HepG2 (cell line): ENCODE measurements around the gene FAM83E. TPM values are rescaled to one million over a fixed set of nuclear protein-coding genes. Genes with fewer than 3 reads are reported as not detected.
A peak's percentile ranks its signal among the peaks of the same experiment; 100 is the strongest.

Experiments
- ADNP ChIP-seq: sonication (generic); formaldehyde crosslinking; IDR thresholded peaks from 2 replicates; pipeline ENCODE4 v1.4.0; 2020; ENCODE audit warnings: missing genetic modification reagents
- CC2D1A ChIP-seq: sonication (generic); formaldehyde crosslinking; IDR thresholded peaks from 2 replicates; pipeline ENCODE4 v1.8.1; 2023; ENCODE audit warnings: mild to moderate bottlenecking, missing genetic modification reagents
- CEBPZ ChIP-seq: IDR thresholded peaks from 2 replicates; pipeline ENCODE4 v1.6.1; 2012; ENCODE audit warnings: low read length, improper control_type of control experiment
- EEA1 ChIP-seq: sonication (generic); formaldehyde crosslinking; IDR thresholded peaks from 2 replicates; pipeline ENCODE4 v1.5.1; 2020; ENCODE audit warnings: mild to moderate bottlenecking, missing genetic modification reagents, borderline replicate concordance
- GTF3A ChIP-seq: sonication (generic); formaldehyde crosslinking; conservative IDR thresholded peaks from 2 replicates; pipeline ENCODE4 v1.4.0; 2020; ENCODE audit warnings: mild to moderate bottlenecking, missing genetic modification reagents
- HNRNPLL ChIP-seq: fragments of 200-400 bp; formaldehyde crosslinking; IDR thresholded peaks from 2 replicates; pipeline ENCODE4 v1.6.1; 2017; ENCODE audit warnings: mild to moderate bottlenecking, low read depth, low read length; ENCODE audit not compliant: poor library complexity, severe bottlenecking
- KDM4B ChIP-seq: sonication (generic); formaldehyde crosslinking; IDR thresholded peaks from 2 replicates; pipeline ENCODE4 v1.4.0; 2020; ENCODE audit warnings: missing genetic modification reagents
- NFATC3 ChIP-seq: sonication (generic); formaldehyde crosslinking; IDR thresholded peaks from 2 replicates; pipeline ENCODE4 v1.5.1; 2020; ENCODE audit warnings: mild to moderate bottlenecking, missing genetic modification reagents
- NFYB ChIP-seq: sonication (generic); formaldehyde crosslinking; IDR thresholded peaks from 2 replicates; pipeline ENCODE4 v1.4.0; 2020; ENCODE audit warnings: missing genetic modification reagents
- NR2F6 ChIP-seq, 2 experiments: IDR thresholded peaks; 2 replicates each; pipeline ENCODE4 v1.6.1; 2016; ENCODE audit warnings: antibody characterized with exemption in 1 of 2, mild to moderate bottlenecking in 1 of 2
- NR3C1 ChIP-seq: sonication (generic); formaldehyde crosslinking; IDR thresholded peaks from 2 replicates; pipeline ENCODE4 v1.4.0; 2020; ENCODE audit warnings: missing genetic modification reagents
- PAWR ChIP-seq: sonication (generic); formaldehyde crosslinking; IDR thresholded peaks from 2 replicates; pipeline ENCODE4 v1.4.0; 2020; ENCODE audit warnings: missing genetic modification reagents, mild to moderate bottlenecking, borderline replicate concordance
- PLRG1 ChIP-seq: fragments of 450-650 bp; conservative IDR thresholded peaks from 2 replicates; pipeline ENCODE4 v1.6.1; 2016
- POLR2G ChIP-seq: fragments of 200-400 bp; formaldehyde crosslinking; IDR thresholded peaks from 2 replicates; pipeline ENCODE4 v1.6.1; 2018; ENCODE audit warnings: mild to moderate bottlenecking, low read depth, low read length, moderate library complexity
- RBFOX2 ChIP-seq: fragments of 200-400 bp; formaldehyde crosslinking; IDR thresholded peaks from 2 replicates; pipeline ENCODE4 v1.6.1; 2017; ENCODE audit warnings: low read depth, mild to moderate bottlenecking, low read length
- REL ChIP-seq: sonication (generic); formaldehyde crosslinking; conservative IDR thresholded peaks from 2 replicates; pipeline ENCODE4 v1.8.0; 2022; ENCODE audit warnings: mild to moderate bottlenecking, missing genetic modification reagents, moderate library complexity
- RFXAP ChIP-seq: sonication (generic); formaldehyde crosslinking; IDR thresholded peaks from 2 replicates; pipeline ENCODE4 v1.4.0; 2020; ENCODE audit warnings: missing genetic modification reagents, borderline replicate concordance
- SMAD1 ChIP-seq: sonication (generic); formaldehyde crosslinking; IDR thresholded peaks from 2 replicates; pipeline ENCODE4 v1.4.0; 2020; ENCODE audit warnings: missing genetic modification reagents, low read depth, mild to moderate bottlenecking, borderline replicate concordance
- ZFP41 ChIP-seq: sonication (generic); formaldehyde crosslinking; IDR thresholded peaks from 2 replicates; pipeline ENCODE4 v1.4.0; 2020; ENCODE audit warnings: mild to moderate bottlenecking, missing genetic modification reagents, borderline replicate concordance
- ZFX ChIP-seq: sonication (generic); formaldehyde crosslinking; IDR thresholded peaks from 2 replicates; pipeline ENCODE4 v1.4.0; 2020; ENCODE audit warnings: mild to moderate bottlenecking, low read depth, missing genetic modification reagents, moderate library complexity
- ZNF180 ChIP-seq: sonication (generic); formaldehyde crosslinking; IDR thresholded peaks from 2 replicates; pipeline ENCODE4 v1.4.0; 2020; ENCODE audit warnings: low read depth, missing genetic modification reagents, borderline replicate concordance
- ZNF333 ChIP-seq: sonication (generic); formaldehyde crosslinking; IDR thresholded peaks from 2 replicates; pipeline ENCODE4 v1.4.0; 2020; ENCODE audit warnings: mild to moderate bottlenecking, missing genetic modification reagents, borderline replicate concordance
- ZNF644 ChIP-seq: IDR thresholded peaks from 2 replicates; pipeline ENCODE4 v1.6.1; 2016; ENCODE audit warnings: low read depth
- ZNF772 ChIP-seq: sonication (generic); formaldehyde crosslinking; IDR thresholded peaks from 2 replicates; pipeline ENCODE4 v1.5.0; 2020; ENCODE audit warnings: mild to moderate bottlenecking, missing genetic modification reagents
- polyA plus RNA-seq, 8 experiments: library from polyadenylated mRNA; depleted of rRNA in 3 of 8; stranded (reverse) in 7 of 8; unstranded in 1 of 8; fragments of >200 nt; fragmentation: Illumina TruSeq in 4 of 8; extraction: Trizol in 4 of 8; gene quantifications; 2 replicates each; pipeline versions ENCODE4 v1.2.1 to v1.2.3, GENCODE V29; 2011 to 2016; ENCODE audit warnings: low read depth in 4 of 8, missing spikeins in 1 of 8, mixed read lengths in 1 of 8; ENCODE audit not compliant: insufficient read depth in 1 of 8
- total RNA-seq, 5 experiments: library from RNA; depleted of rRNA; stranded (reverse); fragments of >200 nt; fragmentation: Illumina TruSeq; extraction: Trizol; gene quantifications; 2 replicates each; pipeline ENCODE4 v1.2.3, GENCODE V29; 2016; ENCODE audit warnings: low read depth in 1 of 5
- TF ChIP-seq, protein P1 (sequence below): sonication (generic); formaldehyde crosslinking; IDR thresholded peaks from 2 replicates; pipeline ENCODE4 v1.8.0; 2022; ENCODE audit warnings: missing genetic modification reagents, low read depth, mild to moderate bottlenecking, borderline replicate concordance
- TF ChIP-seq, protein P2 (sequence below): fragments of 450-650 bp; IDR thresholded peaks from 2 replicates; pipeline ENCODE4 v1.6.1; 2017

Gene FAM83E
- total and polyA plus RNA-seq, 2 of the 13 experiments (the other 11 are each of a cell fraction or from before 2014, with no cell fraction given): 0.18 to 0.60 TPM

GRCh38 chr19:48618916-48619691, 4.2 kb upstream of the FAM83E start, which contains the start of the genes RPL18 and SPHK2 (continued):
- TF ChIP-seq REL (peak; percentile 78), RBFOX2 (peak; percentile 99), ZNF644 (CRISPR knock-in tag) (0 out of 2 replicates have a peak, but pooled peaks have one; percentile 17), CC2D1A (no peak), PAWR (CRISPR knock-in tag) (no peak), PLRG1 (no peak), KDM4B (peak; percentile 54; the same call in 1 of the 2 replicates), ZFX (CRISPR knock-in tag) (peak; percentile 83), RFXAP (peak; percentile 39; the same call in 1 of the 2 replicates), NFATC3 (CRISPR knock-in tag) (peak; percentile 87; the same call in 1 of the 2 replicates), SMAD1 (CRISPR knock-in tag) (peak; percentile 94), EEA1 (CRISPR knock-in tag) (peak; percentile 97; the same call in 1 of the 2 replicates), ZNF772 (CRISPR knock-in tag) (peak; percentile 96), NFYB (CRISPR knock-in tag) (peak; percentile 64), NR2F6 (IDR thresholded peaks at IDR 0.05) (peak; percentile 29; the same call in 1 of the 2 replicates), NR2F6 (CRISPR knock-in tag; IDR thresholded peaks at IDR 0.05) (peak; percentile 13; the same call in 1 of the 2 replicates), NR3C1 (CRISPR knock-in tag) (no peak), POLR2G (peak; percentile 99), HNRNPLL (peak; percentile 90), ZNF333 (CRISPR knock-in tag) (no peak; the same call in 1 of the 2 replicates), ZNF180 (no peak), ADNP (no peak; the same call in 1 of the 2 replicates), CEBPZ (no peak), GTF3A (no peak), ZFP41 (CRISPR knock-in tag) (peak; percentile 60; the same call in 1 of the 2 replicates)
- TF ChIP-seq, protein P1, sequence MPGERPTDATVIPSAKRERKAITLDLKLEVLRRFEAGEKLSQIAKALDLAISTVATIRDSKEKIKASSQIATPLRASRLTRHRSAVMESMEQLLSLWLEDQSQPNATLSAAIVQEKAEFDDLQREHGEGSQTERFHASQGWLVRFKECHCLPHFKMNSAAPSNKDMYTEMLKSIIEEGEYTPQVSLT: no peak
- TF ChIP-seq, protein P2, sequence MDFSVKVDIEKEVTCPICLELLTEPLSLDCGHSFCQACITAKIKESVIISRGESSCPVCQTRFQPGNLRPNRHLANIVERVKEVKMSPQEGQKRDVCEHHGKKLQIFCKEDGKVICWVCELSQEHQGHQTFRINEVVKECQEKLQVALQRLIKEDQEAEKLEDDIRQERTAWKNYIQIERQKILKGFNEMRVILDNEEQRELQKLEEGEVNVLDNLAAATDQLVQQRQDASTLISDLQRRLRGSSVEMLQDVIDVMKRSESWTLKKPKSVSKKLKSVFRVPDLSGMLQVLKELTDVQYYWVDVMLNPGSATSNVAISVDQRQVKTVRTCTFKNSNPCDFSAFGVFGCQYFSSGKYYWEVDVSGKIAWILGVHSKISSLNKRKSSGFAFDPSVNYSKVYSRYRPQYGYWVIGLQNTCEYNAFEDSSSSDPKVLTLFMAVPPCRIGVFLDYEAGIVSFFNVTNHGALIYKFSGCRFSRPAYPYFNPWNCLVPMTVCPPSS: no peak
